HTERT RPE-1 (cell line): Measurements from ENCODE around the gene TMEM167A.
"Not testable (repeated sequence)": the region's sequence is repeated elsewhere in the genome, so short reads cannot be mapped to it uniquely, and the experiment has no call there.

Experiments
- in situ Hi-C: fragments of 300-500 bp; cut with MboI; formaldehyde crosslinking; loops from 4 replicates; pipeline ENCODE4 v1.14.3; 2020; ENCODE audit warnings: low sequenced_read_pairs

TMEM167A gene

GRCh38 chr5:83092619-83093018, 15.4 kb upstream of the TMEM167A start:
- in situ Hi-C loops = no loop called here

GRCh38 chr5:83090169-83090568, 13.0 kb upstream of the TMEM167A start:
- in situ Hi-C loops = no loop called here

- in situ Hi-C loops = no loop called here
Observed at GRCh38 chr5:83085106-83085505, 7.9 kb upstream of the TMEM167A start.

GRCh38 chr5:83084336-83084735, 7.1 kb upstream of the TMEM167A start:
- in situ Hi-C loops = no loop called here

- in situ Hi-C loops = no loop called here
Observed at GRCh38 chr5:83082750-83083149, 5.6 kb upstream of the TMEM167A start.

- in situ Hi-C loops = no loop called here
Observed at GRCh38 chr5:83077662-83078261, 568 bp upstream of the TMEM167A start.

GRCh38 chr5:83072966-83073365, 4.2 kb downstream of the TMEM167A start:
- in situ Hi-C loops = no loop called here

- in situ Hi-C loops = no loop called here
Observed at GRCh38 chr5:83071286-83072051, 5.7 kb downstream of the TMEM167A start.

- in situ Hi-C loops = no loop called here
Observed at GRCh38 chr5:83069096-83069799, 7.9 kb downstream of the TMEM167A start.

GRCh38 chr5:83067377-83067776, 9.8 kb downstream of the TMEM167A start:
- in situ Hi-C loops = not testable (repeated sequence)

- in situ Hi-C loops = no loop called here
Observed at GRCh38 chr5:83066548-83067110, 10.6 kb downstream of the TMEM167A start.

GRCh38 chr5:83059341-83059740, 17.9 kb downstream of the TMEM167A start:
- in situ Hi-C loops = no loop called here

GRCh38 chr5:83058726-83059125, 18.5 kb downstream of the TMEM167A start:
- in situ Hi-C loops = no loop called here

GRCh38 chr5:83055166-83055565, 22.0 kb downstream of the TMEM167A start:
- in situ Hi-C loops = no loop called here

GRCh38 chr5:83050723-83051340, 26.4 kb downstream of the TMEM167A start:
- in situ Hi-C loops = no loop called here

- in situ Hi-C loops = no loop called here
Observed at GRCh38 chr5:83049370-83049885, 27.8 kb downstream of the TMEM167A start.

GRCh38 chr5:83048811-83049210, 28.4 kb downstream of the TMEM167A start:
- in situ Hi-C loops = no loop called here

- in situ Hi-C loops = no loop called here
Observed at GRCh38 chr5:83048277-83048676, 28.9 kb downstream of the TMEM167A start.

GRCh38 chr5:83044926-83045325, 32.3 kb downstream of the TMEM167A start:
- in situ Hi-C loops = no loop called here

- in situ Hi-C loops = no loop called here
Observed at GRCh38 chr5:83042507-83042906, 34.7 kb downstream of the TMEM167A start.

GRCh38 chr5:83038924-83039323, 38.3 kb downstream of the TMEM167A start:
- in situ Hi-C loops = no loop called here
